Natural killer cell (primary cell): ENCODE data around the gene TRAF3. TPM values are rescaled to one million over a fixed set of nuclear protein-coding genes. Genes with fewer than 3 reads are reported as not detected.
"Not testable (repeated sequence)": the region's sequence is repeated elsewhere in the genome, so short reads cannot be mapped to it uniquely, and the experiment has no call there.

Experiments
- ATAC-seq, 3 donors: fragments of 150-1000 bp in 2 of 3; fragments of 200-7000 bp in 1 of 3; cut with Tn5 transposase; 1 replicate in 1 of 3; 2 replicates in 2 of 3; pipeline ENCODE4 v1.10.0; 2021; ENCODE audit warnings: mild to moderate bottlenecking in 2 of 3, moderate library complexity in 2 of 3
- DNase-seq, 2 donors: peaks; one replicate each; pipeline versions ENCODE4 v3.0.0 to v3.0.0-alpha.2; 2013 to 2021; ENCODE audit warnings: mixed read lengths in 1 of 2
- H3K27ac ChIP-seq: one replicate; pipeline ENCODE4 v1.5.1; 2013; ENCODE audit warnings: mild to moderate bottlenecking, low read length
- H3K27me3 ChIP-seq: one replicate; pipeline ENCODE4 v1.6.1; 2013; ENCODE audit warnings: low read length; ENCODE audit not compliant: control insufficient read depth, insufficient read depth
- H3K36me3 ChIP-seq: one replicate; pipeline ENCODE4 v1.6.1; 2013; ENCODE audit warnings: low read length; ENCODE audit not compliant: control insufficient read depth, insufficient read depth
- H3K4me1 ChIP-seq: one replicate; pipeline ENCODE4 v1.6.1; 2013; ENCODE audit warnings: low read length; ENCODE audit not compliant: control insufficient read depth, insufficient read depth
- H3K4me3 ChIP-seq: one replicate; pipeline ENCODE4 v1.5.1; 2013; ENCODE audit warnings: low read length
- H3K9me3 ChIP-seq: one replicate; pipeline ENCODE4 v1.6.1; 2013; ENCODE audit warnings: low read length; ENCODE audit not compliant: control insufficient read depth, insufficient read depth
- H3K27ac Mint-ChIP-seq, 2 donors: one replicate each; pipeline ENCODE4 v1.8.0; 2022; ENCODE audit warnings: mild to moderate bottlenecking in 2 of 2, mixed read lengths in 2 of 2, moderate library complexity in 1 of 2
- H3K27me3 Mint-ChIP-seq, 2 donors: one replicate each; pipeline ENCODE4 v1.8.0; 2022; ENCODE audit warnings: low read depth in 2 of 2, mixed read lengths in 2 of 2
- H3K36me3 Mint-ChIP-seq: one replicate; pipeline ENCODE4 v1.8.0; 2022; ENCODE audit warnings: mixed read lengths
- H3K4me1 Mint-ChIP-seq, 2 donors: one replicate each; pipeline ENCODE4 v1.8.0; 2022; ENCODE audit warnings: mixed read lengths in 2 of 2
- H3K4me3 Mint-ChIP-seq: one replicate; pipeline ENCODE4 v1.8.0; 2022; ENCODE audit warnings: mild to moderate bottlenecking, moderate library complexity, mixed read lengths
- H3K9me3 Mint-ChIP-seq, 2 donors: one replicate each; pipeline ENCODE4 v1.8.0; 2022; ENCODE audit warnings: mixed read lengths in 2 of 2
- WGBS: methylation state at CpG from one replicate; pipeline ENCODE4 v1.1.7; 2013; ENCODE audit warnings: missing lambda C conversion rate; ENCODE audit not compliant: insufficient coverage; 5-methylcytosine and 5-hydroxymethylcytosine counted together
- intact Hi-C: fragments of 100-400 bp; cut with micrococcal nuclease; formaldehyde crosslinking; loops from one replicate; pipeline ENCODE4 v1.14.2; 2022
- total RNA-seq, 4 donors: library from RNA; stranded (reverse); fragments of 120-200 nt in 1 of 4; gene quantifications; one replicate each; pipeline versions ENCODE4 v1.2.3 to v1.2.4, GENCODE V29; 2013 to 2022
- TF ChIP-seq, protein P1 (sequence below): fragments of 200-600 bp; IDR thresholded peaks from one replicate; pipeline ENCODE4 v1.8.0; 2022; ENCODE audit warnings: antibody characterized with exemption

Gene TRAF3
- total RNA-seq, 3 donors from 2014 or later (not counting 1 experiment from before 2014, with no cell fraction given) = 21.0 to 31.6 (median 23.5) TPM

DNA sequence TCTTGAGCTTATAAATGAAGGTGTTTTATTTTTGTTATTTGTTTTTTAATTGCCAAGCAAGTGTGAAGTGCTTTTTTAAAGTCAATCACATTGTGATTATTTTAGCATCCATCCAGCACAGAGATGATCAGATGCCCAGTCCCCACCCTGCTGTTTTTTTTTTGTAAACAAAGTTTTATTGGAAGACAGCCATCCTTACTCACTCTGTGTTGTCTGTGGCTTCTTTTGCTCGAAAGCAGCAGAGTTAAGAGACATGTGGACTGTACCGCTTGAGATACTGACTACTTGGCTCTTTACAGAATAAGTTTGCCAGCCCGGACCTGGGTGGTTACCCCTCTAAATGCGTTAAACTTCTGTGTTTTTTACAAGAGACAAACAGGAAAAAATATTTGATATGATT, 114.3 kb downstream of the TRAF3 start:
- peaks cover 20% of the 10 kb centered on the region for H3K36me3 ChIP-seq
- no peaks in the 10 kb centered on the region for H3K36me3 Mint-ChIP-seq
- H3K4me3 Mint-ChIP-seq = no peak overlapping the region
- no peaks in the 10 kb centered on the region for H3K9me3 ChIP-seq
- no peaks in the 10 kb centered on the region for H3K9me3 Mint-ChIP-seq
- H3K27ac Mint-ChIP-seq = no peak overlapping the region
- no peaks in the 10 kb centered on the region for H3K27me3 Mint-ChIP-seq
- intact Hi-C loops = no loop called here
- no peak overlapping the region for H3K4me3 ChIP-seq
- no peak for DNase-seq
- no peak overlapping the region for H3K27ac ChIP-seq
- WGBS = 94% methylated on average over 4 of the region's 4 CpGs
- no peak for ATAC-seq
- no peaks in the 10 kb centered on the region for H3K27me3 ChIP-seq
- no peaks in the 10 kb centered on the region for H3K4me1 ChIP-seq
- TF ChIP-seq, protein P1, sequence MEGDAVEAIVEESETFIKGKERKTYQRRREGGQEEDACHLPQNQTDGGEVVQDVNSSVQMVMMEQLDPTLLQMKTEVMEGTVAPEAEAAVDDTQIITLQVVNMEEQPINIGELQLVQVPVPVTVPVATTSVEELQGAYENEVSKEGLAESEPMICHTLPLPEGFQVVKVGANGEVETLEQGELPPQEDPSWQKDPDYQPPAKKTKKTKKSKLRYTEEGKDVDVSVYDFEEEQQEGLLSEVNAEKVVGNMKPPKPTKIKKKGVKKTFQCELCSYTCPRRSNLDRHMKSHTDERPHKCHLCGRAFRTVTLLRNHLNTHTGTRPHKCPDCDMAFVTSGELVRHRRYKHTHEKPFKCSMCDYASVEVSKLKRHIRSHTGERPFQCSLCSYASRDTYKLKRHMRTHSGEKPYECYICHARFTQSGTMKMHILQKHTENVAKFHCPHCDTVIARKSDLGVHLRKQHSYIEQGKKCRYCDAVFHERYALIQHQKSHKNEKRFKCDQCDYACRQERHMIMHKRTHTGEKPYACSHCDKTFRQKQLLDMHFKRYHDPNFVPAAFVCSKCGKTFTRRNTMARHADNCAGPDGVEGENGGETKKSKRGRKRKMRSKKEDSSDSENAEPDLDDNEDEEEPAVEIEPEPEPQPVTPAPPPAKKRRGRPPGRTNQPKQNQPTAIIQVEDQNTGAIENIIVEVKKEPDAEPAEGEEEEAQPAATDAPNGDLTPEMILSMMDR = no peak
- H3K4me1 Mint-ChIP-seq = no peaks in the 10 kb centered on the region

DNA sequence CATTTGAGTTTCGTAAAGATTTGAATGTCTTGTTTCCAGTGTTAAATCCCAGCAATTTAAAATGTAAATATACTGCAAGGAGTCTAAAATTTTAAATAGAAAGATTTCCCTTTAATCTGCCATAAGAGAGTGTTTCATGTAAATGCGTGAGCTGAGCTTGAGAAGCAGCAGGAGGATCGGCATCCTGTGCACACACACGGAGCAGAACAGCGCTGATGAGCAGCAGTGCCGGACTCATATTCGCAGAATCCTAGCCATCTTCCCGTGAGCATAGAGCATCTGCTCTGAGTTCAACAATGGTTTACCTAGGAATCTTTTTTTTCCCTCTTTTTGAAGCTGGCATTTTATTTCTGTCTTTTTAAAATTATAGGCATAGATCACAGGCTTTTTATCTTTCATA, 115.4 kb downstream of the TRAF3 start:
- intact Hi-C loops = no loop called here
- Histone ChIP-seq H3K9me3 (no peaks in the 10 kb centered on the region), H3K27ac (no peak overlapping the region), H3K36me3 (peaks cover 20% of the 10 kb centered on the region), H3K4me1 (no peaks in the 10 kb centered on the region), H3K27me3 (no peaks in the 10 kb centered on the region), H3K4me3 (no peak overlapping the region)
- H3K27ac Mint-ChIP-seq = no peak overlapping the region
- H3K4me1 Mint-ChIP-seq = no peaks in the 10 kb centered on the region
- no peaks in the 10 kb centered on the region for H3K27me3 Mint-ChIP-seq
- no peaks in the 10 kb centered on the region for H3K36me3 Mint-ChIP-seq
- ATAC-seq (no peak), DNase-seq (no peak)
- over 99% methylated on average over 8 of the region's 8 CpGs for WGBS
- TF ChIP-seq, protein P1 = no peak
- H3K4me3 Mint-ChIP-seq = no peak overlapping the region
- H3K9me3 Mint-ChIP-seq = no peaks in the 10 kb centered on the region

DNA sequence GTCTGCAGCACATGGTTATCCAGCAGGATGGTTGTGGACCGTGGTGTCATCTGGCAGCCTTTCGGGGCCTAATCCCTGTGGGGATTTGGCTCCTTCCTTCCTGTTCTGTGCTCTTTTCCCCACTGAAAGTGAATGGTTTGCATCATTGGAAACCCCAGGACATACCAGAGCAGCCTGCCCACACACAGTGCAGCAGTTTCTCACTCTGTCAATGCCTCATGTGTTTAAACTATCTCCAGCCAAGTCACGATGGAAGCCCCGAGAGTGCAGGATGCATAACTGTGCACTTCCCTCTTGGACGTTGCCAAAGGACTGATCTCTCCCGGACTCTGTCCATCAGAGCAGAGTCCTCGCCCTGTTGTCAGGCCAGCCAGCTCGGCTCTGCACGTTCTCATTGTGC, 116.2 kb downstream of the TRAF3 start:
- Mint-ChIP-seq H3K4me1 (no peaks in the 10 kb centered on the region), H3K4me3 (no peak overlapping the region), H3K9me3 (no peaks in the 10 kb centered on the region), H3K27ac (no peak overlapping the region), H3K27me3 (no peaks in the 10 kb centered on the region), H3K36me3 (no peaks in the 10 kb centered on the region)
- Histone ChIP-seq H3K27ac (no peak overlapping the region), H3K27me3 (no peaks in the 10 kb centered on the region), H3K4me1 (no peaks in the 10 kb centered on the region), H3K36me3 (peaks cover 24% of the 10 kb centered on the region), H3K9me3 (no peaks in the 10 kb centered on the region), H3K4me3 (no peak overlapping the region)
- TF ChIP-seq, protein P1 = no peak
- no peak for DNase-seq
- no peak for ATAC-seq
- intact Hi-C loops = no loop called here
- 88% methylated on average over 9 of the region's 9 CpGs for WGBS

DNA sequence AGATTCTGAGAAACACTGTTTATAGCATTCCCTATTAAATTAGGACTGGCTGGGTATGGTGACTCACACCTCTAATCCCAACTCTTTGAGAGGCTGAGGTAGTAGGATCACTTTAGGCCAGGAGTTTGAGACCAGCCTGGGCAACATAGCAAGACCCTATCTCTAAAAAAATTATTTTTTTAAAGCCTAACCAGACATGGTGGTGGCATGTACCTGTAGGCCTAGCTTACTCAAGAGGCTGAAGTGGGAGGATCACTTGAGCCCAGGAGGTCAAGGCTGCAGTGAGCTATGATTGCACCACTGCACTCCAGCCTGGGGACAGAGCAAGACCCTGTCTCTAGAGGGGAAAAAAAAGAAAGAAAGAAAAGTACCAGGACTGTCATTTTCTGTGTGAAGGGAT, 119.5 kb downstream of the TRAF3 start:
- intact Hi-C loops, H3K27me3 Mint-ChIP-seq: not testable (repeated sequence)
- peaks cover 14% of the 10 kb centered on the region for H3K36me3 ChIP-seq

More for the DNA sequence above, 119.5 kb downstream of the TRAF3 start:
- peaks cover 17% of the 10 kb centered on the region for H3K4me1 ChIP-seq
- not testable (repeated sequence) for H3K4me3 Mint-ChIP-seq, H3K36me3 Mint-ChIP-seq, H3K27me3 ChIP-seq, H3K4me3 ChIP-seq, H3K27ac Mint-ChIP-seq, H3K9me3 ChIP-seq, ATAC-seq, DNase-seq, H3K9me3 Mint-ChIP-seq, H3K27ac ChIP-seq
- peaks cover 10 to 12% of the 10 kb centered on the region in 2 donors for H3K4me1 Mint-ChIP-seq
